GM18526 (cell line): ENCODE results near the gene IL27RA.

Experiments
- POLR2A ChIP-seq: IDR thresholded peaks from 3 replicates; pipeline ENCODE4 v1.6.1; 2011; ENCODE audit not compliant: insufficient read length; ENCODE audit errors: extremely low read depth

Gene IL27RA

DNA sequence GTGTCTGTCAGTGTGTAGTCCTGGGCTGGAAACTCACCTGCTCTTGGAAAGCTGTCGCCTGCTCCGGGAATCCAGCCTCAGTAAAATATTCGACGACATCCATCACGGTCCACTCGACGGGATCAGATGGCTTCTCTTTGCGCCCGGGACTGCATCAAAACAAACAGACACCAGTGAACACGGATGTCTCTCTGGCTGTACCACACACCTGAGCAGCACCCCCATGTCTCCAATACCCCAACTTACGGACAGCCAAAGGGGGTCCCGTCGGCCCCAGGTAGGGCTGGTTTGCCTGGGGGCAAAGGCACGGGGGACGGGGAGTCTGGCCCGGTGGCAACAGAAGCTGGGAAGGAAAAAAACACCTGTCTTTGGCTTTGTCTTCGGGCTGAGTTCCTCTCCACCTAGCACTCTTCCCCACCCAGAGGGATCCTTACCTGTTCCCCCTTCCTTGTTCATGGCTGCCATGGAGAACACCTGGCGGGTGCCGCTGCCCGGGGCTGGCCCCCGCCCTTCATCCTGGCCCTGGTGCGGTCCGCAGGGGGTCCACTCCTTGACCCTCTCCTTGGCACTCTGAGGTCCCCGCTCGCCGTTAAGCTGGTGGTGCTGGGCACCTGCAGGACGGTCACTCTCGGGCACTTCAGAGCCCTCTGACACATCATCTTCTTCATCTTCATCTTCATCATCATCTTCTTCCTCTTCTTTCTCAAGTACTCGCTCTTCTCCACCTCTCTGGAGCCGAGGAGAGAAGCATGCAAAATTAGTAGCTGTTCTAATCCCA, 57.3 kb downstream of the IL27RA start:
- TF ChIP-seq POLR2A, result no peak

DNA sequence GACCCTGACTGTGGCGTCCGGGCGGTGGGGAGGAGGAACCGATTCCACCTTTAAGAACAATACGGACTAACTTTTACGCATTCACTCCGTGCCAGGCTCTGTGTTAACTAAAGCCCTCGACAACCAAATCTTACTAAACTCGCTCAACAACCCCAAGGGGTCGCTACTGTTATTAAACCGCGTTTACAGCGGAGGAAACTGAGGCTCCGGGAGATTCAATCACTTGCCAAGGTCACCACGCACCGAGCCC, 57.8 kb downstream of the IL27RA start:
- TF ChIP-seq POLR2A, result no peak

DNA sequence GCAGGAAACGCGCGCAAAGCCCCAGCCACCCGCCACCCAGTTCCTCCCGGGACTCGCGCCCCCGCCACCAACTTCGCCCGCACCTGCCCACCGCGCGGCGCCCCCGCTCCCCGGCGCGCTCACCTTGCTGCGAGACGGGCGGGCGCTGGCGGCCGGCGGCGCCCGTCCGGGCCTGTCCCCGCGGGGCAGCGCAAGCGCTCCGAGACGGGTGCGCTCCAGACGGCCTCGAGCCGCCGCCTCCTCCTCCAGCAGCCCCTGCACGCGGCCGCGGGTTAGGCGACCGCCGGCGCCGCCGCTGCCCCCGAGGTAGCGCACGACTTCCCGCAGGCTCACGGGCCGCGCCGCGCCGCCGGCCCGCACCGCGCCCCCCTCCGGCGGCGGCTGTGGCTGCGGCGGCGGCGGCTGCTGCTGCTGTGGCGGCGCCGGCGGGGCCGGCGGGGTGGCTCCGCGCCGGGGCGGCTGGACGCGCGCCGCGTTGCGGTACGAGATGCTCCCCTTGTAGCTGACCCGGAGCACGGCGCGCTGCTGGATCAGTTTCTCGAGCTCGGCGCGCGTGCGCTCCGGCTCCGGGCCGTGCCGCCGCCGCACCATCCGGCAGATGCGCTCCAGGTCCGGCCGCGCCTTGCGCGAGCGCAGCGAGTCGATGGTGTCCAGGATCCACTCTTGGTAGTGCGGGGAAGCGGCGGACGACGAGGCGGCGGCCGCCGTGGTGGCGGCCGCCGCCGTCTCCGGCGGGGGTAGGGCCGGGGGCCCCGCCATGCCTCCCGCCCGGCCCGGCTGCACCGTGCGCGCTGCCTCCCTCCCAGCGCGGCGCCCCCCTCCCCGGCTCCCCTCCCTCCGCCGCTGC, 58.3 kb downstream of the IL27RA start:
- no peak for TF ChIP-seq POLR2A

DNA sequence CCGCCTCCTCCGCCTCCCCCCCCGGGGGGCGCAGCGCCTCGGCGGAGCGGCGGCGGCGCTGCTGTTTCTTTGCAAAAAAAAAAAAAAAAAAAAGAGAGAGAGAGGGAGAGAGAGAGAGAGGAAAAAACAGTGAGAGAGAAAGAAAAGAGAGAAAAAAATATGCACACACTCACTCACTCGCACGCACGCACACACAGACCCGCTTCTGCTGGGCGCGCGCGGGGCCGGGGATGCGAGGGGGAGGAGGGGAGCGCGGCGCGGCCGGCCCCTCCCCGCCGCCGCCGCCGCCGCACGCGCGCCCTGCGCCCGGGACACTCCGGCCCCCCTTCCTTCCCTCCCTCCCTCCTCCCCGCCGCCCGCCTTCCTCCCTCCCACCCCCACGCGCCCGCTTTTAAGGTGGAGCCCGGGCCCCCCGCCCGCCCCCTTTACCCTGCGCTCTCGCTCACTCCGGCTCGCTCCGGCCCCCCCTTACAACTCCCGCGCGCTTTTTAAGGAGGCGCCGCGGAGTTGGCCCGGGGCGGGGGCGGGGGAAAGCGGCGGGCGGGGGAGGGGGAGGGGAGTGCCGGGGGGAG, 59.0 kb downstream of the IL27RA start, which contains the start of gene SAMD1:
Gene SAMD1, minus strand, starts transcription at position 243 of the 572 bp plus-strand sequence.
- TF ChIP-seq POLR2A, result no peak

DNA sequence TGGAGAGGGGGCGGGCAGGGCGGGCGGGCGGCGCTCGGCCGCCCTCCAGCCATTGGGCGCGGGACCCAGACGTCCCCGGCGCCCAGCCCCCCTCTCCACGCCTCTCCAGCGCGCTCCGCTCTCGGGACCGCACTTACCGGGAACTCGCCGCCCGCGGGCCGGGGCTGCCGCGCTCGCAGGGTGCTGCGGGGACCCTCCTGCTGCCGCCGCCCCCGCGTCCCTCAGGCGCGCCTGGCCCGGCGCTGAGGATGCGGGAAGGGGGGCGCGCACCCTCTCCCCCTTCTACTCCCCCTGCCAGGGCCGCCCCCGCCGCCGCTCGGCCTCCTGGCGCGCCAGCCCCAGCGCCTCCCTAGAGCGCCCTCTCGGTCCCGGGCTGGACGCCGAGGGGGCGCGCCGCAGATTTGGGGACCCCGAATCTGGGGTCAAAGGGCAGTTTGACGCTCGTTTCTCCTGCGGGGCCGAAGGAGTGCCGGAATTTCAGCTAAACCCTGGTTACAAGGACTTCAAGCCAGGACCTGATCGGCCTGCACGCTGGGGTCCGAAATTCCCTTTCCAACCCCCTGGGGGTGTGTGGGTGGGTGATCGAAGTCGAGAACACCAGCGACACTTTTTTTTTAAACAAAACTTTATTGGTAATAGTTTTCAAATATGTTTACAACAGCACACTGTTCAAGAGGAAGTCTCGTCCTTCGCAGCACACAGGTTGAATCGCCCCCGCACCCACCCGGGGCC, 59.7 kb downstream of the IL27RA start:
- peak; percentile 72 for TF ChIP-seq POLR2A

DNA sequence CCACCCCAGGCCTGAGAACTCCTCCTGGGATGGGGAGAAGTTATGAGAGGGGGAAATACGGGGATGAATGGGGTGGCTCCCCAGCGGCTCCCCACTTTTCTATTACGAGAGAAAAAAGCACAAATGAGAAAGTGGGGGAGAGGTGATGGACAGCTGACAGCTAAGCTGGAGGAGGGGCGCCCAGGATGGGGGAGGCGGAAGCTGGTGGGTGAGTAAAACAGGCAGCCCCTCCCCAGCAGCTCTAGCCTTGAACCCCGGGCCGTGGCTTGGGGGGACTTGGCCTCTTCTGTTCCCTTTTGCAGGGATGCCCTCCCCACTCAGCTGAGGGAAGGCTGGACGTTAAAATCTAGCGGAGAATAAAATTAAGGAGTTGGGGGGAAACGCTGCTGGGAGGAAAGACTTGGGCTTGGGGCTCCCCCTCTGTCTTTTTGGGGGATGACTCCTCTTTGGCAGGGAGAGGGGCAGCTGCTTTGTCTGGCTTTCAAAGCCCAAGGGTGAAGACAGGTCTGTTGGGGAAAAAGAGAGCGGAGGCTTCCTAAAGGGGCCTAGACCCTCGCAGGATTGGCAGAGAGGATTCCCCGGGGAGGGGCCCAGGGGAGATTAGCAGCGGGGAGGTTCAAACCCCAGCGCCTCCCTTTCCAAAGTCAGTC, 60.4 kb downstream of the IL27RA start:
- TF ChIP-seq POLR2A, result no peak

DNA sequence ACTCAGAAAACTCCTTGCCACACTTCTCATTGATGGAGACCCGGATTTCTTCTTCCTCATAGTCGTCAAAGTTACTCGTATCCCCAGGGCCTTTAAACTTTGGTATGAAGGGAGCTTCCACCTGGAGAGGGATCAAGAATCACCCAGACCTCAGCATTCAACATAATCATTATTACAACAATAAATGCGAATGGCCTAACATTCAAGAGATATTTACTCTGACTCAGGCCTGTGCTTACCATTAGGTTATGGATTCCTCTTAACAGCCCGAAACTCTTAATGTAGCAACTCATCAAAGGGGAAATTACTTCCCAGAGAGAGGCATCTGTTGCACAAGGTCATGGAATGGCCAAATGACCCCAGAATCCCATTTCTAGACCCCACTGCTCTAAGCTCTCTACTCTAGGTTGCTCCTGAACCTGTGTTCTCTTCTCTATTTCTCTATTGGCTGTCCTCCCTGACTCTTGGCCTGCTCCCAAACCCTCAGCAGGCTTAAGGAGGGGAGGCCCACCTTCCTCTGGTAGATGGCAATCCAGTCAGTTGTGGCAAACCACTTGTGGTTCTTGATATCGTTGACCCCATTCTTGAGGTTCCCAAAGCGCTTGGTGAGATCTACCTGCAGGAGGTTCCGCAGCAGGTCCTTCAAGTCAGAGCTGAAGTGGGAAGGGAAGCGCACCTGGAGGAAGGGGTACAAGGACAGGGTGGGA, 61.7 kb downstream of the IL27RA start:
- TF ChIP-seq POLR2A, result no peak

DNA sequence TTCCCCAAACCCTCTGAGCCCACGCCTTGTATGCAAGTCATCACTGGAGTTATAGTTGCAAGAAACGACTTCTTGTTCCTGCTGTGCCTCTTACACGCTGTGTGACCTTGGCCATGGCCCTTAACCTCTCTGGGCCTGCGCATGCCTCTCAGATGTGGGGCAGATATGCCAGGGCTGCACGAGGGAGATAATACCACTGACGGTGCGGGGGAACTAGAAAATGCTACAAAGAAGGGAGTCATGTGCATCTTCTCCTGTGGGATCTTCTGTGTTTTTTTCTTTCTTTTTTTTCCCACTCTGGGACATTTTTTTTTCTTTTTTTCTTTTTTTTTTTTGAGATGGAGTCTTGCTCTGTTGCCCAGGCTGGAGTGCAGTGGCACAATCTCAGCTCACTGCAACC, 63.3 kb downstream of the IL27RA start:
- TF ChIP-seq POLR2A, result no peak

DNA sequence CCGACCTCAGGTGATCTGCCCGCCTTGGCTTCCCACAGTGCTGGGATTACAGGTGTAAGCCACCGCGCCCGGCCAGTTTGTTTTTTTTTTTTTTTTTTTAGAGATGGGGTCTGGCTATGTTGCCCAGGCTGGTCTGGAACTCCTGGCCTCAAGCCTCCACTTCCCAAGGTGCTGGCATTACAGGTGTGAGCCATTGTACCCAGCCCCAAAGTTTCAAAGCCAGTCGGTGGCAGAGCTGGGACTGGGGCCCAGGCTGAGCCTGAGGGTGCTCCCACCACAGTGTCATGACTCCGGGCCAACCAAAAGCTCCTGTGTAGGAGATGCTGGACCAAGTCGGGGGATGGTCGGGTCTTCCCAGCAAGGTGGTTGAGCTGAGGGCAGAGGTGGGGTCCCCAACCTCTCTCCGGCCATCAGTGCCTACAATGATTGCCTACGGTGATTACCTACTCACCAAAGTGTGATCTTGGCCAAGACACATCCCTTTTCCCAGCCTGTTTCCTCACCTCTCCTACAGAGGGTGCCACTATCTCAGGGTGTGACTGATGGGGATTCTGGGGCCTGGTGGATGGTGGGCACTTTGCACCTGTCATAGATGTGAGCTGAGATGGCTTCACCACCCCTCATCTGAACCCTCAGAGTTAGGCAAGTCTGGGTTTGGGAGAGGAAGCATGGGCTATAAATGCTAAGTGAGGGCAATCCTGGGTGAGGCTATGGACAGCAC, 64.9 kb downstream of the IL27RA start:
- TF ChIP-seq POLR2A, result no peak

DNA sequence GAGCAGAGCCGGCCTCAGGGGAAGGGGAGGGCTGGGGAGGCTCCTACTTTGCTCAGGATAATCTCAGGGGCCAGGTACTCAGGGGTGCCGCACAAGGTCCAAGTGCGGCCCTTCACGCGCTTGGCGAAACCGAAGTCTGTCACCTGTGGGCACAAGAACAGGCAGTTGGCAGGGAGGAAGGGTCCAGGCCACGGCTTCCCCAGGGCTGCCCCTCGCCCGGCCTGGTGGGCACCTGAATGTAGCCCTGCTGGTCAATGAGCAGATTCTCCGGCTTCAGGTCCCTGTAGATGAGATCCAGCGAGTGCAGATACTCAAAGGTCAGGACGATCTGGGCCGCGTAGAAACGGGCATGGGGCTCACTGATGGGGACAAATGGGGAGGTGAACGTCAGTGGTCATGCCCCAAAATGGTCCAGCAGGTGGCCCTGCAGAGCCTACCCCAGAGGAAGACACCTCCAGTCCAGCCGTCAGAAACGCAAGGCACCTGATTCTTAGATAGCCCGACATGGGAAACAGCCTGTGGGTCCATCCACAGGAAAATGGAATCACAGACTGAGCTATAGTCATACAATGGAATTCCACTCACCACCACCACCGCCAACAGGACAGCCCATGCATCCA, 66.1 kb downstream of the IL27RA start:
- no peak for TF ChIP-seq POLR2A

DNA sequence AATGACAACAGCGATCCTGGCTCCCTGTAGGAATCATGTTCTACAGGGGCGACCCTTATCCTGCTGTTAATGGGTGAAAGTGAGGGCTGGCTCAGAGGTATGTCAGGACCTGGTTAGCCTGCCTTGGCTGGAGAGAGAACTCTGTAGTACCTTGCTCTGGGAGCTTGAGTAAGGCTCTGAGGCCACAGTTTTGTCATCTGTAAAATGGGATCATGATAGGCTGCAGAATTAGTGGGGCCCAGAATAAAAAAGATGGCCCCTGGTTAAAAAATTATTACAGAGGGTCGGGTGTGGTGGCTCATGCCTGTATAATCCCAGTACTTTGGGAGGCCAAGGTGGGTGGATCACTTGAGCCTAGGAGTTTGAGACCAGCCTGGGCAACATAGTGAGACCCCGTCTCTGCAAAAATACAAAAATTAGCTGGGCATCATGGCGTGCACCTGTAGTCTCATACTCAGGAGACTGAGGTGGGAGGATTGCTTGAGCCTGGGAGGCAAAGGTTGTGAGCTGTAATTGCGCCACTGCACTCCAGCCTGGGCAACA, 69.5 kb downstream of the IL27RA start:
- no peak for TF ChIP-seq POLR2A

DNA sequence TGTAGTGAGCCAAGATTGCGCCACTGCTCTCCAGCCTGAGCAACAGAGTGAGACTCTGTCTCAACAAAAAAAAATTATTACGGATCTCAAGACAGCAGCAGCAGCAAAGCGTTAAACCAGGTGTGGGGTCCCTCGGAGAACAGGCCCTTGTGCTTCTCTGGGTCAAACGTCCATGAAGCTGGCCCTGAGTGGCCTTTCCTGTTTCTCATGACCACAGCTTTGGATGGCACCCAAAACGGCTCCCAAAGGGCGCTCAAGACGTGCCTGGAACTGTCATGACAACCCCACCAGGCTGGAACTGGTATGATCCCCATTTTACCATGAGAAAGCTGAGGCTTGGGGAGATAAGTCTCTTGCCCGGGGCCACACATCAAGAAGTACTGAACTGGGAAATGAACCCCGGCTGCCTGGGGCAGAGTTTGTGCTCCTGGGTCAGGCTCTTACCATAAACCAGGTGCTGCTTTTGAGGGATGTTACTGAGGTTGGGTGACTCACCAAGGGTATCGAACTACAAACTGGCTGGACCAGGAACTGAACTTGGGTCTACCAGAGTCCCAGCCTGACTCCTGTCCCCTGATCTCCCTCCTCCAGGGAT, 70.6 kb downstream of the IL27RA start:
- TF ChIP-seq POLR2A, result no peak

DNA sequence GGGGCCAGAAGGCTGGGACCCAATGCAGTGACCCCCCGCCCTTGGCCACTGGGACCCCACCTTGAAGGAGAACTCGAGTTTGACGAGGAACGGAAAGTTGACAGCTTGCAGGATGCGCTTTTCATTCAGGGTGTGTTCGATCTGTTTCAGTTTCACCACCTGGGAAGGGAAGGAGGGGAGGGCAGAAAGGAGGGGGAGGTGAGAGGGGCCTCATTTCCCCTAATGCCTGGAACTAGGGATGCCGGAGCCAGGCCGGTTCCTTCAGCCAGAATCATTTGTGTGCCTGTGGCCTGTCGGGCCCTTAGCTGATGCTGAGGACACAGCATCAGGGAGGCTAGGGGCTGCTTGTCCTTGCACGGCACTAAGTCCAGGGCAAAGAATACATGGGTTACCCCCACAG, 71.2 kb downstream of the IL27RA start:
- no peak for TF ChIP-seq POLR2A
